MM.1S (cell line): ENCODE measurements around the gene FAM216A.

ENCODE experiments used
- DNase-seq: peaks from one replicate; pipeline ENCODE4 v3.0.0-alpha.2; 2015
- H2AFZ ChIP-seq: fragments of 300-600 bp; sonication (generic); 2 replicates; pipeline ENCODE4 v1.6.0; 2016; ENCODE audit warnings: antibody characterized with exemption, low read length
- H3F3A ChIP-seq: fragments of 300-600 bp; sonication (generic); 2 replicates; pipeline ENCODE4 v1.6.1; 2016; ENCODE audit warnings: mild to moderate bottlenecking, antibody characterized with exemption, low read length, moderate library complexity, mixed read lengths; ENCODE audit not compliant: insufficient read depth
- H3K27ac ChIP-seq: fragments of 300-600 bp; sonication (generic); 2 replicates; pipeline ENCODE4 v1.5.1; 2016; ENCODE audit warnings: mild to moderate bottlenecking, low read length
- H3K27me3 ChIP-seq: fragments of 300-600 bp; sonication (generic); replicated peaks from 2 replicates; pipeline ENCODE4 v1.6.0; 2016; ENCODE audit warnings: low read length; ENCODE audit not compliant: insufficient read depth
- H3K36me3 ChIP-seq: fragments of 300-600 bp; sonication (generic); replicated peaks from 2 replicates; pipeline ENCODE4 v1.6.1; 2016; ENCODE audit warnings: mild to moderate bottlenecking, low read length, mixed read lengths; ENCODE audit not compliant: insufficient read depth
- H3K4me1 ChIP-seq: fragments of 300-600 bp; sonication (generic); 2 replicates; pipeline ENCODE4 v1.6.1; 2016; ENCODE audit warnings: low read length, mixed read lengths
- H3K4me2 ChIP-seq: fragments of 300-600 bp; sonication (generic); 2 replicates; pipeline ENCODE4 v1.6.0; 2016; ENCODE audit warnings: low read depth, low read length
- H3K4me3 ChIP-seq: fragments of 300-600 bp; sonication (generic); 2 replicates; pipeline ENCODE4 v1.5.1; 2016; ENCODE audit warnings: low read length, mixed read lengths
- H3K79me2 ChIP-seq: fragments of 300-600 bp; sonication (generic); 2 replicates; pipeline ENCODE4 v1.6.1; 2016; ENCODE audit warnings: mixed run types, low read length, mixed read lengths
- H3K9ac ChIP-seq: fragments of 300-600 bp; sonication (generic); 2 replicates; pipeline ENCODE4 v1.6.1; 2016; ENCODE audit warnings: low read length, mixed read lengths
- H3K9me2 ChIP-seq: fragments of 300-600 bp; sonication (generic); replicated peaks from 2 replicates; pipeline ENCODE4 v1.6.1; 2016; ENCODE audit warnings: mild to moderate bottlenecking, low read length, mixed read lengths; ENCODE audit not compliant: insufficient read depth
- H3K9me3 ChIP-seq: fragments of 300-600 bp; sonication (generic); replicated peaks from 2 replicates; pipeline ENCODE4 v1.6.1; 2016; ENCODE audit warnings: mild to moderate bottlenecking, low read length, mixed read lengths; ENCODE audit not compliant: insufficient read depth
- H4K20me1 ChIP-seq: fragments of 300-600 bp; sonication (generic); 2 replicates; pipeline ENCODE4 v1.6.1; 2016; ENCODE audit warnings: mild to moderate bottlenecking, low read length, moderate library complexity, mixed read lengths; ENCODE audit not compliant: insufficient read depth
- EZH2 ChIP-seq: fragments of 300-600 bp; sonication (generic); optimal IDR thresholded peaks from 2 replicates; pipeline ENCODE3; 2017; ENCODE audit warnings: low read depth, mild to moderate bottlenecking, antibody characterized with exemption, low read length, mixed read lengths
- EZH2phosphoT487 ChIP-seq: fragments of 300-600 bp; sonication (generic); IDR thresholded peaks from 2 replicates; pipeline ENCODE4 v1.6.1; 2018; ENCODE audit warnings: antibody characterized with exemption, low read length
- TF ChIP-seq, protein P1 (sequence below): fragments of 300-600 bp; sonication (generic); IDR thresholded peaks from 2 replicates; pipeline ENCODE4 v1.5.1; 2016; ENCODE audit warnings: antibody characterized with exemption, low read length, mixed read lengths

FAM216A gene

DNA sequence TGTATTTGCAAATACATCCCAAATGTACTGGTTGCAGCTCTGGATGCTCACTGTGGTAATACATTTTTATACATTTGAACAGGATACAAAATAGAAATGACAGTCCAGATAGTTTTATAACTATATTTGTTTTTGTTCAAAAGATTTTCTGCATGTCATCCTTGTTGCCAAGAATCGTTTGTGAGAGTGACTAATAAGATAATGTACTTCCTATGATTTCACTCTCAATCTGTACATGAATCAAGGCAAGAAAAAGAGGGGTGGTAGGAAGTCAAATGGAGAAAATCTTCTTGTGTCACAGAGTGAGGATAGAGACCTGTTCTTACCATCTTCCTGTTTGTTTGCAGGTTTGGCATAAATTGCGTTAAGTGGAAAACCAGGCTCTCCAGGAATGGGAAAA is 32.4 kb upstream of the FAM216A start:
- no peaks in the 10 kb centered on the region for H3K27me3 ChIP-seq
- H4K20me1 ChIP-seq: no peaks in the 10 kb centered on the region
- H3K4me2 ChIP-seq: no peak overlapping the region
- no peaks in the 10 kb centered on the region for H3K36me3 ChIP-seq
- H3K9me2 ChIP-seq: no peaks in the 10 kb centered on the region
- H3K9ac ChIP-seq: no peak overlapping the region
- H3K4me1 ChIP-seq: no peaks in the 10 kb centered on the region
- H3K9me3 ChIP-seq: no peaks in the 10 kb centered on the region
- DNase-seq: no peak
- H2AFZ ChIP-seq: no peak overlapping the region
- H3K79me2 ChIP-seq: no peaks in the 10 kb centered on the region
- no peak overlapping the region for H3K27ac ChIP-seq
- TF ChIP-seq EZH2phosphoT487: no peak
- TF ChIP-seq EZH2: no peak
- TF ChIP-seq, protein P1, sequence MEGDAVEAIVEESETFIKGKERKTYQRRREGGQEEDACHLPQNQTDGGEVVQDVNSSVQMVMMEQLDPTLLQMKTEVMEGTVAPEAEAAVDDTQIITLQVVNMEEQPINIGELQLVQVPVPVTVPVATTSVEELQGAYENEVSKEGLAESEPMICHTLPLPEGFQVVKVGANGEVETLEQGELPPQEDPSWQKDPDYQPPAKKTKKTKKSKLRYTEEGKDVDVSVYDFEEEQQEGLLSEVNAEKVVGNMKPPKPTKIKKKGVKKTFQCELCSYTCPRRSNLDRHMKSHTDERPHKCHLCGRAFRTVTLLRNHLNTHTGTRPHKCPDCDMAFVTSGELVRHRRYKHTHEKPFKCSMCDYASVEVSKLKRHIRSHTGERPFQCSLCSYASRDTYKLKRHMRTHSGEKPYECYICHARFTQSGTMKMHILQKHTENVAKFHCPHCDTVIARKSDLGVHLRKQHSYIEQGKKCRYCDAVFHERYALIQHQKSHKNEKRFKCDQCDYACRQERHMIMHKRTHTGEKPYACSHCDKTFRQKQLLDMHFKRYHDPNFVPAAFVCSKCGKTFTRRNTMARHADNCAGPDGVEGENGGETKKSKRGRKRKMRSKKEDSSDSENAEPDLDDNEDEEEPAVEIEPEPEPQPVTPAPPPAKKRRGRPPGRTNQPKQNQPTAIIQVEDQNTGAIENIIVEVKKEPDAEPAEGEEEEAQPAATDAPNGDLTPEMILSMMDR: no peak
- H3F3A ChIP-seq: no peaks in the 10 kb centered on the region
- no peak overlapping the region for H3K4me3 ChIP-seq

DNA sequence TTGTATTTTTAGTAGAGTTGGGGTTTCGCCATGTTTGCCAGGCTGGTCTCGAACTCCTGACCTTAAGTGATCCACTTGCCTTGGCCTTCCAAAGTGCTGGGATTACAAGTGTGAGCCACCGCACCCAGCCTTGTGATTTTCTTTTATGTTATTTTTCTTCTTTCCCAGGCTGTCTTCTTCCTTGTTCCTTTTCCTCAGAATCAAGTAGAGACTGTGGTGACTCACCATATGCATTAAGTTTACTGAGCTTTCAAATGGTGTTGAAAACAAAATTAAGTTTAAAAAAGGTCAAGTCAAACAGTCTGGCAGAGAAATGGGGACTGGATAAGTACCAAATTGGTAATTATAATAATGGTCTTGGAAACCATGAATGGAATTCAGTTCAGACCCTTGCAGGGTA is 24.2 kb upstream of the FAM216A start:
- Histone ChIP-seq H3K4me3 (no peak overlapping the region), H3K79me2 (peaks cover 27% of the 10 kb centered on the region), H3K9ac (no peak overlapping the region), H4K20me1 (no peaks in the 10 kb centered on the region), H3K27me3 (no peaks in the 10 kb centered on the region), H3K36me3 (no peaks in the 10 kb centered on the region), H3K9me3 (no peaks in the 10 kb centered on the region), H3K9me2 (no peaks in the 10 kb centered on the region), H3K27ac (no peak overlapping the region), H3F3A (no peaks in the 10 kb centered on the region), H3K4me2 (no peak overlapping the region), H3K4me1 (no peaks in the 10 kb centered on the region), H2AFZ (no peak overlapping the region)
- DNase-seq: no peak
- TF ChIP-seq, protein P1: no peak
- no peak for TF ChIP-seq EZH2
- TF ChIP-seq EZH2phosphoT487: no peak

DNA sequence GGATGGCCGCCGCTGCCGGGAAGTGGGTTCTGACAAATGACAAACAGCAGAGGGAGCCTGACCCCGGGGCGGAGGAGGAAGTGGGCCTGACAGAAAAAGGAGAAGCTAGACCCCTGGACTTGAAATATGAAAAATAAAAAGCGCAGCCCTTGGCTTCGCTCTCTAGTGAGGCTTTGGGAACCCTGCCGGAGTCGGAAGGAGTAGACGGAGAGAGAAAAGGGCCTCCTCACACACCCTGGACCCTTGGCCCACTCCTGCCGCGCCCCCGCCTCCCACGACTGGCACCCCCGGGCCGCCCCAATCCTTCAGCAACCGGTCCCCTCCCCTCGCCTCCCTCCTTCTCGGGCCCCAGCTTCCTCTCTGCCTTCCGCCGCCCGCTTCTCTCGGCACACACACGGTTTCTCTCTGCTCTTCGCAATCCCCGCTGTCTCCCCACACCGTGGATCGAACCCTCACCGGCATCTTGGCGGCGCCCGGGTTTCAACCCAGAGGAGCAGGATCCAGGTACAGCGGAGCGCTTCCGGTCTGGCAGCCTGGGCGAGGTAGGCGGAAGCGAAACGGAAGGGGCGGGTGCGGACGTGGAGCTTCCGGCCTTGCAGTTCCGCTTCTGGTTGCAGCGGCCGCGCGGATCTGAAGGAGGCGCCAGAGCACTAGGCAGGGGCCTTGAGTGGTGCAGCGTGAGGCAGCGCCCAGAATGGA is 18.7 kb upstream of the FAM216A start, which contains the start of gene ARPC3:
Gene ARPC3, minus strand, starts transcription at position 539 of the 699 bp plus-strand sequence. Its CDS starts 77 bp downstream, at position 462.
- H3K36me3 ChIP-seq: no peaks in the 10 kb centered on the region

More for the DNA sequence above, 18.7 kb upstream of the FAM216A start, which contains the start of gene ARPC3:
- Histone ChIP-seq H4K20me1 (no peaks in the 10 kb centered on the region), H3K27ac (peak within 1 kb of the TSS; percentile 70; the same call in 1 of the 2 replicates), H3K27me3 (no peaks in the 10 kb centered on the region), H2AFZ (peak within 1 kb of the TSS; percentile 61), H3K9ac (peak within 1 kb of the TSS; percentile 77), H3K4me1 (no peaks in the 10 kb centered on the region), H3K4me3 (peak within 1 kb of the TSS; percentile 78), H3F3A (peaks cover 8% of the 10 kb centered on the region; the same call in 1 of the 2 replicates), H3K79me2 (peaks cover 33% of the 10 kb centered on the region), H3K9me3 (no peaks in the 10 kb centered on the region), H3K9me2 (no peaks in the 10 kb centered on the region), H3K4me2 (peak within 1 kb of the TSS; percentile 49; the same call in 1 of the 2 replicates)
- TF ChIP-seq, protein P1: peak; percentile 65
- no peak for TF ChIP-seq EZH2
- DNase-seq: peak; percentile 87
